ENCODE data around the gene GTF2A1.

Gene GTF2A1

DNA sequence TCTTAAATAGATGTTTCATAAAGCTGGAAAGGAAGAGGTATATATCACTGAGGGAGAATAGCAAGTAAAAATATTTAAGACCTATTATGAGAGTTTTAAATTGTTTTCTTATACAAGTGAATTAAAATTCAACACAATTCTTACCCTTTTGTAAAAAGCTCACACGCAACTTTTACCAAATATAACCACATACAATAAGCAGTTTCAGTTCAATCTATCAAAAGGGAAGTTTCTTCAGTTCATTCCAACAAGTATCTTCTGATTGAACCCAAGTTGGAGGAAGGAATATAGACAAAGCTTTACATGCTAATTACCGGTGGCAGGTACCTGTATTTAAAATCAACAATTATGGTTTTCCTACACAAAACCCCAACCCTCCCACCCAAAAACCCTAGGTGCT, 41.1 kb downstream of the GTF2A1 start:
- no peak for DNase-seq (ENCODE audit: extremely low read depth in 1 of 2, low read depth in 1 of 2)

DNA sequence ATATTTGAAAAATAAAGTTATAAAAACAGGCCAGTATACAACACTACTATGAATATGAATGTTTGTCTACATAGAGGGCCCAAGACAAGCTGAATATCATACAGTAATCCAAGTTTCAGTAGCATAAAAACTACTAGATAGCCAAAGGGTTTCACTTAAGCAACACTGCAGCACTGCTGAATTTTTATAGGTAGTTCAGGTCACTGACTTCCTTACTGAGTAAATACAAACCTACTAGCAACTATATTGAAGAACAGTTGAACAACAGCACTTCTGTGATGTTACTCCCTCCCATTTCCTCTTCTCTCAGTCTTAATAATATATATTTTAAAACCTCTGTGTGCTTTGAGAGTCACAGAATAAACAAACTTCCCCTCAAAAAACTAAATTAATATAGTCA, 42.7 kb downstream of the GTF2A1 start:
- no peak for DNase-seq (ENCODE audit: extremely low read depth in 1 of 2, low read depth in 1 of 2)

DNA sequence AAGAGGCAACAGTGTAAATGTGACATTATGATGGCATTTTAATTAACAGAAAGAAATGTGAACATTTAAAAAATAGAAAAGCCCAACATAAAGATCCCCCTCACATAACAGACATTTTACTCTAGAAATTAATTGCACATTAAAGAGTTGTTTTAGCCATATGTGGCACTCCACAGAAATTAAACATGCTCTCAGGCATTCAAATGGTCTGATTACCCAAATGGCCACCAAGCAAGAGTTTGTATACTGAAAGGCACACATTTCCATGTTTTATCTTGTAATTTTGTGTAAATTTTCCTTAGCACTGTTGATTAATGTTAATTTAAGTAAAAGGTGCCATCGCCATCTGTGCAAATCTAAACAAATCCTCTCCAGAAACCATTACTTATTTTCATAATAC, 43.5 kb downstream of the GTF2A1 start:
- DNase-seq (ENCODE audit: extremely low read depth in 1 of 2, low read depth in 1 of 2) = no peak

DNA sequence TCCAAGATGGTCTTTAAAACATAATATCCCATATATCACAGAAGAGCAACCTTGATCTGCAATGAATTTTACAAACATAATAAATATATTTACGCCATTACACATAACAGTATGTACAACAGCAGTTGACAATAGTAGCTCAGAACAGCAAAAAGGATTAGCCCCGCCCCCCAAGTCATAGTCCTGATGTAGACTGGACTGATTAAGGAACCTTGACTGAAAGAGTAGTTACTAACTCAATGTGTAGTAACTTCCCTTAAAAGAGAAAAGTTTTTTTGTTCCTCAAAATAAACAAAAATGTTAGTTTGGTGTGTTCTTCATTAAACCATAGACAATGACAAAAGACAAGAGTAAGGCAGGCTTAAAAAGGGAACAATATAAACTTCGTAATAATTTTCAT, 44.5 kb downstream of the GTF2A1 start:
- no peak for DNase-seq (ENCODE audit: extremely low read depth in 1 of 2, low read depth in 1 of 2)

DNA sequence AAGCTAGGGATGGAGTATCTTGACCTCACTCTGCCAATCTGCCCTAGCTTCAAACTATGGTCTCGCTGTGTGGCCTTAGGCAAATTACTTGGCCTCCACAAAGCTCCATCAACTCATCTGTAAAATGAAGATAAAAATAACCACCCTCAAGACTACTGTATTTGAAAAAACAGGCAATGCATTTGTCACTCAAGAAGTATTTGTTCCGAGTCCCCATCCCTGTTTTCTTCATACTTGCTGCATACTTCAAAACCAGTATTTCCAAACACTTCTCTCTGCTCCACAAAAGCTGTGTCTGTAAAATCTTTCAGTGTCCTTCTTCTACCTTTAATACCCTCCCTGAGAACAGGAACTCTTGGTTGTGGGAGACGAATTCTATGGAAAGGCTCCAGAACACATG, 47.9 kb downstream of the GTF2A1 start:
- DNase-seq (ENCODE audit: extremely low read depth in 1 of 2, low read depth in 1 of 2) = no peak

DNA sequence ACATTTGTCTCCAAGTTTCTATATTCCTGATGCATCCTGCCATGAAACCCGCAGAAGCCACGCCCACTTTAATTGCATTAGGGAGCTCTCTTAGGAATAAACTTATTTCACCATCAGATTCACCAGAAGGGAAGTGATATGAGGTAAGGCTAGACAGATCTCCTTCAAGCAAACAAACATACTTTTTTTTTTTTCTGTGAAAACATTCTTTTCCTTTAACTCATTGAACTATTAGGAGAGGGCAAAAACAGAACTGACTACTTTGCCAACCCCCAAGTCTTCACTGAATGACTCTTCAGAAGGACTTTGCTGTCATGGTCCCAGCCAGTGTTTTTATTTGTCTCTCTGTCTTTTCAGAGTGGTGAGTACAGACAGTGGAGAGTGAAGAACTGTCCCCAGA, 48.4 kb downstream of the GTF2A1 start:
- DNase-seq (ENCODE audit: extremely low read depth in 1 of 2, low read depth in 1 of 2) = no peak

DNA sequence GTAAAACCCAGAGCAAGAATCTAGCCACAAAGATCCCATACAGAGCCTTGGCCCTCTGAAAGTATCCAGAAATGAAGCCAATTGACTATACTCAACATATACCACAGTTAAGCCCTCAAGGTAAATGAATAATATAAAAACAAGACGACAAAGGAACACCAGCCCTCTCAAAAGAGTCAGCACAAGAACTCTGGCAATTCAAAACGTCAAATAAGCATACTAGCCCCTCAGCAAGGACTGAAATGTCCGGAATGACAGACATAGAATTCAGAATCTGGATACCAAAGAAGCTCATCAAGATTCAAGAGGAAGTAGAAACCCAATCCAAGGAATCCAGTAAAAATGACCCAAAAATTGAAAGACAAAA, 49.9 kb downstream of the GTF2A1 start:
- no peak for DNase-seq (ENCODE audit: extremely low read depth in 1 of 2, low read depth in 1 of 2)

DNA sequence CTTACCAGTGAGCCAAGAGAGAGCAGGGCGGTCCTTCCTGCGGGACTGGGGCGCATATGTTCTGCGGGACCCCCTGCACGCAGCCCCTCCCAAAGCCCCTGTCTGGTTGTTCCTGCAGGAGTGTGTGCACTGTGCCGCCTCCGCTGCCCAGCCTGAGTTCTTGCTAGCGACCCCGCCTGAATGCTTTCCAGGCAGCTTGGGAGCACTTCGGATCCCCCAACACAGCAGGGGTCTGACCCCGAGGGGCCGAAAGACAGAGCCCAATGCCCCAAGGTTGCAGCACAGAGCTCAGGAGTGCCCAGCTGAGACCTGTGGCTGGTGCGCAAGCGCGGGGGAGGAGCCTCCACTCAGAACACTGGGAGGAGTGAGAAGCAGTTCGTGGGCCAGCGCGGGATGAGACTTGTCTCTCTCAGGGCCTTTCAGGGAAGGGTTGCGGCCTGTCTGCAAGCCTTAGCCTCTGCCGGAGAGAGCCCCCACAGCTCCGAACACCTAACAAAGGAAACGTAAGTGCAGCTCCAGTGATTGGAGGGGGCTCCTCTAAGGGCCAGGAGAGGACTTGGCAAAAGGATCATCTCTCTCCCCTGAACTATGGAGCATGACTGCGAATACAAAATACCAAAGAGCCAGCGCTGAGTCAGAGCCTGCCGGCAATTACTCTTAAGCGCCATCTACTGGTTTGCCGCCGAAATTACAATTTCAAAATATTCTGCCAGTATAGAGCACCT, 50.5 kb downstream of the GTF2A1 start:
- DNase-seq (ENCODE audit: extremely low read depth in 1 of 2, low read depth in 1 of 2) = peak; percentile 76 to 88

DNA sequence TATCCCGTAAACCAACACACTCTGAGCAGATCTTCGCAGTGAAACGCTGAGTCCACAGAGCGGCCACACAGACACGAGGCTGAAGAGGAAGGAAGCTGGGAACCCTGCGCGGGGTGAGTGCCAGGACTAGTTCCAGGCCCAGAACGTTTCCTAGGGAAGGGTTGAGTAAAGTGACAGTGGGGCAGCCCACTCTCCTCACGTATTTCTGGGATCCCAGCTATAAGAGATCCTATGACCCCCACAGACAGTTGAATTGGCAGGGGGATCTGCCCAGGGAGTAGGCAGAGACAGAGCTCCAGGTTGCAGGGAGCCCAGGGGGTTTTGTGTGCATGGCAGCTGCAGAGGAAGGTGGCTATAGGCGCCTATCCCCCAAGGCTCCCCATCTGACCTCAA, 51.1 kb downstream of the GTF2A1 start:
- DNase-seq (ENCODE audit: extremely low read depth in 1 of 2, low read depth in 1 of 2) = no peak

DNA sequence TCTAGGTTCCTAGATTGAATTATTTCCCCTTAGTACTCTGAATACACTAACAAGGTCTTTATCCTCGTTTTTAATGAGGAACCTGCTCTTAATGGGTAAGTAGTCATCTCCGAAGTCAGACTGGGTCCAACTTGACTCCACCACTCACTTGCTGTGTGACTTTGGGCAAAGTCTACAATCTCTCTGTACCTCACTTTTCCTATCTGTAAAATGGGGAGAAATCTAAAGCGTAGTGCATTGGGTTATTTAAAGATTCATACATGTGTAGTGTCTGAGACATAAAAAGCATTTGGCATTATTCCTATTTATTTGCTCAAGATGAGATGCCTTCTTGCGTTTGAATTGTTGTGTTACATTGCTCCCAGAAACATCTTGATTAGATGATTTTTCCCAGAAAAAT, 51.5 kb downstream of the GTF2A1 start:
- DNase-seq (ENCODE audit: extremely low read depth in 1 of 2, low read depth in 1 of 2) = no peak

DNA sequence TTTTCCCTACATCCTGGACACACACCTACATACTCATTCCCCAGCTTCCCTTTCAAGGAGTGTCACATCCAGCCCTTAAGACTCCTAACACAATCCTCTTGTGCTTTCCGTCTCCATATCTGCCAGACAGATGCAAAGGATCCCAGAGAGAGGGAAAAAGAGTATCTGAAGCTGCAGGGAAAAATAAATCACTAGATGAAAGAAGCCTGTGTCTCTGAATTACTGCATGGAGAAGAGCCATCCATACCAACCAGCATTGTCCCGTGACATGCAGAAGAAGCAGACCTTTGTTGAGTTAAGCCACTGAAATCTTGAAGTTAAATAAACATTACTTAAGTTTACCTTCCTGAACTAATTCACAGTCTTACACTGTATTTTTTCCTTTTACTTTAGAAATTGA, 54.6 kb downstream of the GTF2A1 start:
- no peak for DNase-seq (ENCODE audit: extremely low read depth in 1 of 2, low read depth in 1 of 2)

DNA sequence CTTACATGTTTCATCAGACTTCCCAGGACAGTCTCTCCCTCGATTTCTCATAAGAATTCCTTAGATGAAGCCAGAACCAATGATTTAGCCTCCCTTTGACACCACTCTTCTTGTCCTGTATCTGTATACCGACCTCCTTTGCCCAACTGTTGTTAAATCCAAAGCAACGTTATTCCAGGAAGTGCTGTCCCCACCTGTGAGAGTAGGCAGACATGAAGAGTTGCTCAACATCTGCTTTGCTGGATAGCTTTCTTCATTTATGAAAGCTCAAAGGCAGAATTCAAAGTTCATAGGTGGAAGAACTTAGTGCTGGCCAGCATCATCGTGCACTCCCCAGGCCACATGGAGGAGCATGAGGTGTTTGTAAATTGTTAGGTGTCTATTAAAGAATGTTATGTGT, 55.6 kb downstream of the GTF2A1 start:
- no peak for DNase-seq (ENCODE audit: extremely low read depth in 1 of 2, low read depth in 1 of 2)

DNA sequence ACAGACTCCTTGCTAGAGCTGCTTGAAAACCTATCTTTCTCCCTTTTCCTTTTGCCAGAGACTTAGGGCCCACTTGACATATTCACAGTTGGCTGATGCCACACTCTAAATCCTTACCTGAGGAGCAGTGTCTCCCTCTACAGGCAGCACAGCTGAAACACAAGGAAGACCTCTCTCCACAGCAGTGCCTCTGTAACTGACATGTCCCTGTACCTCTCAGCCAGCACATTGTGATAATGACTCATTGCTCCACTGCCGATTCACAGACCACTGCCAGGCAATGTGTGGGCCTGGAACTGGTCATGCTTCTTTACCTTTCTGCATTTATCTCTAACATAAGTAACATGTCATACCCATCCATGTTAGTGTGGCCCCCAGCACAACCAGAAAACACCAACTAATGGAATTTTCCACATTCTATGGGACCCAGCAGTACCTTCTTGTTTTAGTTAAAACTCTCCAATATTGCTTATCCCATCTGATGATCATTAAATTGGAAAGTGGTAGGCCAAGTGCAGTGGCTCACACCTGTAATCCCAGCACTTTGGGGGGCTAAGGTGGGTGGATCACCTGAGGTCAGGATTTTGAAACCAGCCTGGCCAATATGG, 56.5 kb downstream of the GTF2A1 start:
- DNase-seq (ENCODE audit: extremely low read depth in 1 of 2, low read depth in 1 of 2) = peak; percentile 24 to 64

DNA sequence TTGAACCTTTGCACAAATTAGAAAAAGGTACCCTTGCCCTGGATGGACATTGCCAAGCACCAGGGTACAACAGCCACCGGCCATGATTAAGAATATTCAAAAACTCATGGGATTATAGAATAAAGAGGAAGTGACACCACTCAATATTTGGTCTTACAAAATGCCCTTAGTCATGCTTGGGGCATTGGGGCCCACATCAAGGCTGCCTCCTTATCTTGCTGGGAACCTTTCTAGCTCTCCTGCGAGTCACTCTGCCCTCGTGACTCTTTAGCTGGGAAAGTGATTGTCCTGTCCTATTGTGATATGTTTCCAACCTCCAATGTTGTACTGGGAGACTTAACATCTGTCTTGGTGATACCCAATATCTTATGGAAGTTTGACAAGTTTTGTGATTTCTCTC, 57.8 kb downstream of the GTF2A1 start:
- DNase-seq (ENCODE audit: extremely low read depth in 1 of 2, low read depth in 1 of 2) = no peak

DNA sequence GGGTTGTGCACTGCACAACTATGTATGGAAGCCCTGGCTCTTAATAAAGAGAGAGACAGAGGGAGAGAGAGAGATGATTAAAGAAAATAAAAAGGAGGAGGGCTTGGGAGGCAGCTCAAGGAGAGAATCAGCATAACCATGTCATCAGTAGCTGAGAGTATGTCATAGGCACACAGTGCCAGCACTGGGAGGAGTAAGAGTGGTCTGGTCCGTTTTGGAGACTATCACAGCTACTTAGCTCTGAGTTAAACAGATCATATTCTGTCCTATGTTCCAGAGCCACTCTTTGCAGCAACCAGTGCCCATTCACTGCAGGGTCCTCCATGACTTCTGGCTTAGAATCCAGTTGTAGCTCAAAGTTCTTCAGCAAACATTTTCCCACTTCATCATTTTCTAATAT, 59.0 kb downstream of the GTF2A1 start:
- DNase-seq (ENCODE audit: extremely low read depth in 1 of 2, low read depth in 1 of 2) = no peak

DNA sequence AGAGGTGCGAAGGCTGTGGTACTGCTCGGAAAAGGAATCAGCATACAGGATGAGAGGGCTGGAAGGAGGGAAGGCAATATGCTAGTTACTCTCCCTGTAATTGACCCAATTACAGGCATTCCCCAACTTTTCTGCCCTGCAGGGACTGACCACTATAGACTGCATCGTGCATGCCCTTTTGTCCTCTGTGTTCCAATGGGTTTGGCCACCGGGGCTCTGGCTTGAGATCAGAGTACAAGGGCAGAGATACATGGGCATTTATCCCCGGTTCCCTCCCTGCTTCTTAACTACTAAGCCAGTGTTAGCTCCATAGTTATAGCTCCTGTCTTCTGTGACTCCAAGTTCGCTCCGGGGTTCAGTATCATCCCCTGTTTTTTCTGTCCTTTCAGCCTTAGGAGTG, 59.7 kb downstream of the GTF2A1 start:
- no peak for DNase-seq (ENCODE audit: extremely low read depth in 1 of 2, low read depth in 1 of 2)

DNA sequence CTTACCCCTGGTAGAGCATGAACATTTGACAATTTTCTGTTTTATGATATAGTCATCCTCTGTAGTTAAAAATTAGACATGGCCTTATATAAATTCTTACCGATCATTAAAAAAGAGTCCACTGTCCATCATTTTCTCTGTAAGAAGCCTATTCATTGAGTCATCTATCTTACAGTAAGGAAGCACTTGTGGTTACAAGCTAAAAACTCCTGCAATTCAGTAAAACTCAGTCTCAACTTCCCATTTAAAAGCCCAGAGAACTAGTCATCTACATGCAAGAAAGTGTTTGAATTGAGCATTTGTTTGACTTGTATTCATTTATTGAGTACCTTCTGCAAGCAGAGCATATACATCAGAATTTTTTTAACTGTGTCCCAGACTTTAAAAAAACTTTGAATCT, 63.3 kb downstream of the GTF2A1 start:
- DNase-seq (ENCODE audit: extremely low read depth in 1 of 2, low read depth in 1 of 2) = no peak

DNA sequence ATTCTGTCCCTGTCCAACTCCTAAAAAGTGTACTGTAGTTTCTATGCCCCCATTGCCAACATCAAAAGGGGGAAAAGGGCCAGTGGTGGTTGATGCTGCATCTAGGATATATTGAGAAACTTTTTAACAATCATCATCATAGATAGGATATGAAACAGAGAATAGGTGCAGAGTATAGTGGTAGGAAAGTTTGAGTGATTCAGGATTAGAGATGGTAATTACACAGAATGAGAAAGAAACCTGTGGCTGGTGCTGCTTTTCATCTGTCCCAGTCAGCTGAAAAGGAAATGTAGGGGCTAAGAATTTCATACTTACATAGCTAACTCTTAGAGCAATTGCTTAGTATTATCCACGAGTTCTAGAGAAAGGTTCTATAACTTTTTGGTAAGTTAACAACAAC, 67.6 kb downstream of the GTF2A1 start:
- DNase-seq (ENCODE audit: extremely low read depth in 1 of 2, low read depth in 1 of 2) = no peak

DNA sequence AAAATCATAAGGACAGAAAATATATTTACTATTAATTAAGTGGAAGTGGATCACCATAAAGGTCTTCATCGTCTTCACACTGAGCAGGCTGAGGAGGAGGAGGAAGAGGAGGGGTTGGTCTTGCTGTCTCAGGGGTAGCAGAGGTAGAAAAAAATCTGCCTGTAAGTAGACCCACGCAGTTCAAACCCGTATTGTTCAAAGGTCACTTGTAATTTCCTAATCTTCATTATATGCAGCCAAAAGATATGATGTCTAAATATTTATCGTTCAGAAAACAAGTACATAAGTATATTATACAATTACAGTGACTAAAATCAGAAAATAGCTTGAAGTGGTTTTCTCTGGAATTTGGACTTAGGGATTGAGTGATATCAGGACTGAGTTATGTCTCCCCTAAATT, 72.1 kb downstream of the GTF2A1 start:
- no peak for DNase-seq (ENCODE audit: extremely low read depth in 1 of 2, low read depth in 1 of 2)

DNA sequence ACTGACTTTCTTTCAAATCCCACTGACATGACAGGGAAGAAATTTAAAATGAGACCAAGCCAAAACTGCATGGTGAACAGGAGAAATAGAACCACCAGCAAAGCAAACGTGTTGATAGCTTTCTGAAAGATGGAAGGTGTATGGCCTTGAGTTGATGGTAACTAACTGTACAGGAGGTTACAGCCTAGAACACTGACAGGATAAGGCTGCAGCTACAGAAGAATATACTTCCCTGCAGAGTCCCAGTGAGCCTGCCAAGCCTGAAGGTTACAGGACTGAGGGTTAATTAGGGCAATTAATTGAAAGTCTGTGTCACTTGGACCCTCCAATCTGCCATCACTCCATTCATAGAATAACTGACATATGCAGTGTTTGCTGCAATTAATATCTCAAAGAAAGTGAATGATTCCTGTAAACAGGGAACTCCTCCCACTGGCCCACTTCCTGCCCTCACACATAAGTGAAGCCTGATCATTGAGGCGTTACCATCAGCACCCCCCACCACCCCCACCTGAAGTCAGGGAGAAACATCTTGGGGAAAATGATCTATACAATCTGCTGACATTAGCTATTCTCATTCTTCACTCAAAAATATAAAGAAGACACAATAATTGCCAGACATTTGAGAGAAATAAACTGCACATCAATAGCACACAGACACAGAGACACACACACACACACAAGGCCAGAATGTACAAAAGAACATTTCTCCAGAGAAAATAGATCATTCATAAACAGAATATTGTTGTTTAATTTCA, 73.4 kb downstream of the GTF2A1 start:
- DNase-seq (ENCODE audit: extremely low read depth in 1 of 2, low read depth in 1 of 2) = no peak

DNA sequence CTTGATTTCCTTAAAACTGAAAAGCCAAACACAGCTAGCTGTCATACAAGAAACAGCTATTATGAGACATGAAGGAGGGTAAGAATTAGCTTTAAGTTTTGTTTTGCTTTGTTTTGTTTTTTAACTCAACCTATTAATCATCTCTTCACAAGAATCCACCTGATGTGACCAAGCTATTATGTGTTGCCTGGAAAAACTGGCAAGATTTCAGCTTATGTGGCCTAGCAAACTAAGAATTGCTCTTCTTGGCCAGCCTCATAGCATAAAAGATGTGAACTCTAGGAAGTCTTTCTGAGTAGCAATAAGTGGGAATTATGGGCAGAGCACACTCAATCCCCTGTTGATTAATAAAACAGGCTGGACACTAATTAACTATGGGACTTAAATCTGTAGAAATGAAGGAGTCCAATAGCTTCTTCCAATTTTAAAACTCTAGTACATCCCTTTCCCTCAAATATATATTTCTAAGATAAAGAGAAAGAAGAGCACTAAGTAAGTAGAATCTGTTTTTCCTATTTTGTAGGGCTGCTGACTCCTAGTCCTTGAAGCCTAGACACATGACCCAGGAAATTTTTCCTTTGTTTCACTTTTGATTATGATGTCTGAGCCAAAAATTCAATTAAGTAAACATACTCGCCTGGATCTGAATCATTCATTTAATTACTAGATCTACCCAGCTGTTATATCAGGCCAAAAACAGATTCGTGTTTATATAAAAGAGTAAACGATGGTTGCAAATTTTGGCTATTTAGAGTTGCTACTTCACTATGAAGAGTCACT, 75.7 kb downstream of the GTF2A1 start:
- DNase-seq (ENCODE audit: extremely low read depth in 1 of 2, low read depth in 1 of 2) = no peak

DNA sequence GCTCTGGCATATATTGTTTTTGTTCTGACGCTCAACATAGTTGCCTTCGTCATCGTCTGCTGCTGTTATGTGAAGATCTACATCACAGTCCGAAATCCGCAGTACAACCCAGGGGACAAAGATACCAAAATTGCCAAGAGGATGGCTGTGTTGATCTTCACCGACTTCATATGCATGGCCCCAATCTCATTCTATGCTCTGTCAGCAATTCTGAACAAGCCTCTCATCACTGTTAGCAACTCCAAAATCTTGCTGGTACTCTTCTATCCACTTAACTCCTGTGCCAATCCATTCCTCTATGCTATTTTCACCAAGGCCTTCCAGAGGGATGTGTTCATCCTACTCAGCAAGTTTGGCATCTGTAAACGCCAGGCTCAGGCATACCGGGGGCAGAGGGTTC, 77.0 kb downstream of the GTF2A1 start:
- no peak for DNase-seq (ENCODE audit: extremely low read depth in 1 of 2, low read depth in 1 of 2)
